Esophagus squamous epithelium (tissue), 5 donors: ENCODE measurements around the gene GNB1L. TPM values are rescaled to one million over a fixed set of nuclear protein-coding genes. Genes with fewer than 3 reads are reported as not detected.
"Not testable (repeated sequence)": the region's sequence is repeated elsewhere in the genome, so short reads cannot be mapped to it uniquely, and the experiment has no call there.

Experiments used
- DNase-seq: peaks from one replicate; lab custom pipeline; 2025; lab: John Stamatoyannopoulos, UW
- H3K27ac ChIP-seq, 4 donors: fragments of 200-600 bp; sonication (generic); one replicate each; pipeline ENCODE4 v1.5.1; 2016 to 2019; ENCODE audit warnings: mild to moderate bottlenecking in 1 of 4
- H3K27me3 ChIP-seq, 4 donors: fragments of 200-600 bp; sonication (generic); 1 replicate in 3 of 4; 2 replicates in 1 of 4; pipeline versions ENCODE4 v1.5.1 to v1.6.0; 2017 to 2021; ENCODE audit warnings: antibody characterized with exemption in 1 of 4
- H3K36me3 ChIP-seq, 3 donors: fragments of 200-600 bp; sonication (generic); one replicate each; pipeline ENCODE4 v1.5.1; 2016 to 2019
- H3K4me1 ChIP-seq, 3 donors: fragments of 200-600 bp; sonication (generic); one replicate each; pipeline ENCODE4 v1.5.1; 2017 to 2019
- H3K4me3 ChIP-seq, 4 donors: fragments of 200-600 bp; sonication (generic); 1 replicate in 3 of 4; 2 replicates in 1 of 4; pipeline ENCODE4 v1.5.1; 2016 to 2019; ENCODE audit warnings: mild to moderate bottlenecking in 2 of 4, moderate library complexity in 1 of 4
- H3K9me3 ChIP-seq, 3 donors: fragments of 200-600 bp; sonication (generic); one replicate each; pipeline ENCODE4 v1.5.1; 2016 to 2019
- POLR2A ChIP-seq, 4 donors: fragments of 450-650 bp; IDR thresholded peaks; one replicate each; pipeline ENCODE4 v1.6.1; 2017; ENCODE audit warnings: antibody characterized with exemption in 4 of 4, mild to moderate bottlenecking in 4 of 4, moderate library complexity in 3 of 4
- WGBS, 2 donors: methylation state at CpG; one replicate each; pipeline ENCODE4 v1.1.5; 2018; 5-methylcytosine and 5-hydroxymethylcytosine counted together
- intact Hi-C: fragments of 100-400 bp; cut with DNase I; formaldehyde crosslinking; loops from one replicate; pipeline ENCODE4 v1.15.0; 2022
- total RNA-seq, 4 donors: library from RNA; depleted of rRNA; stranded (reverse); fragments of >200 nt; gene quantifications; one replicate each; pipeline ENCODE4 v1.1.0, GENCODE V29; 2016
- TF ChIP-seq, protein P1 (sequence below), 6 experiments: fragments of 450-650 bp in 4 of 6; fragments of 200-600 bp in 2 of 6; sonication (generic) in 2 of 6; IDR thresholded peaks; one replicate each; pipeline ENCODE4 v1.5.1; 2016 to 2019; ENCODE audit warnings: antibody characterized with exemption in 6 of 6, mild to moderate bottlenecking in 4 of 6, moderate library complexity in 4 of 6
- donor health status: DM: yes; HTN: yes; CAD: no.

Gene GNB1L
- total RNA-seq, 4 donors from 2014 or later, result 5.7 to 8.5 (median 6.4) TPM

DNA sequence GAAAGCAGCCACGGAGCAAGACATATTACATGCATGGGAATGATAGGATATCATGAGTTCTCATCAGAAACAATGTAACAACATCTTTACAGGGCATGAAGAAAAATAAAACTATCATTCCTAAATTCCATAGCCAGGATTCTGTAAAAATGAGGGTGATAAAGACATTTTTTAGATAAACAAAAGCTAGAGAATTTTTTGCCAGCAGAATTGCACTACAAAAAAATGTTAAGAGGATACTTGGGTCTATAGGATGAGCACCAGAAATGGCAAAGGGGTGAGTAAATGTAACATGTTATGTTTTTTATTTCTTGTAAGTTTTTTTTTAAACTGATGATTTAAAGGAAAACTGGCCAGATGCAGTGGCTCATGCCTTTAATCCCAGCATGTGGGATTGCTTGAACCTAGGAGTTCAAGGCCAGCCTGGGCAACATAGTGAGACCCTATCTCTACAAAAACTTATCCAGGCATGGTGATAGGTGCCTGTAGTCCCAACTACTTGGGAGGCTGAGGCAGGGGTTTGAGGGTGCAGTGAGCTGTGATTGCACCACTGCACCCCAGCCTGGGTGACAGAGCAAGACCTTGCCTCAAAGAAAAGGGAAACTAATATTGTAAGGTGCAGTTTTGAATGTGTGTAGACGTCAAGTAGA lies 60.9 kb downstream of the GNB1L start:
- intact Hi-C loops, result no loop called here
- Histone ChIP-seq H3K4me1 (peaks cover 0 to 5% (median 0%) of the 10 kb centered on the region in 3 donors), H3K36me3 (peaks cover 0 to 25% (median 0%) of the 10 kb centered on the region in 3 donors), H3K27me3 (no peaks in the 10 kb centered on the region), H3K27ac (no peak overlapping the region), H3K4me3 (no peak overlapping the region), H3K9me3 (peaks cover 0 to 11% (median 0%) of the 10 kb centered on the region in 3 donors)
- 82 to 84% methylated on average over 2 of the region's 2 CpGs for WGBS, 2 donors
- TF ChIP-seq, protein P1, sequence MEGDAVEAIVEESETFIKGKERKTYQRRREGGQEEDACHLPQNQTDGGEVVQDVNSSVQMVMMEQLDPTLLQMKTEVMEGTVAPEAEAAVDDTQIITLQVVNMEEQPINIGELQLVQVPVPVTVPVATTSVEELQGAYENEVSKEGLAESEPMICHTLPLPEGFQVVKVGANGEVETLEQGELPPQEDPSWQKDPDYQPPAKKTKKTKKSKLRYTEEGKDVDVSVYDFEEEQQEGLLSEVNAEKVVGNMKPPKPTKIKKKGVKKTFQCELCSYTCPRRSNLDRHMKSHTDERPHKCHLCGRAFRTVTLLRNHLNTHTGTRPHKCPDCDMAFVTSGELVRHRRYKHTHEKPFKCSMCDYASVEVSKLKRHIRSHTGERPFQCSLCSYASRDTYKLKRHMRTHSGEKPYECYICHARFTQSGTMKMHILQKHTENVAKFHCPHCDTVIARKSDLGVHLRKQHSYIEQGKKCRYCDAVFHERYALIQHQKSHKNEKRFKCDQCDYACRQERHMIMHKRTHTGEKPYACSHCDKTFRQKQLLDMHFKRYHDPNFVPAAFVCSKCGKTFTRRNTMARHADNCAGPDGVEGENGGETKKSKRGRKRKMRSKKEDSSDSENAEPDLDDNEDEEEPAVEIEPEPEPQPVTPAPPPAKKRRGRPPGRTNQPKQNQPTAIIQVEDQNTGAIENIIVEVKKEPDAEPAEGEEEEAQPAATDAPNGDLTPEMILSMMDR (IDR thresholded peaks at IDR 0.05), result no peak
- no peak for TF ChIP-seq POLR2A (IDR thresholded peaks at IDR 0.05)
- no peak for DNase-seq

DNA sequence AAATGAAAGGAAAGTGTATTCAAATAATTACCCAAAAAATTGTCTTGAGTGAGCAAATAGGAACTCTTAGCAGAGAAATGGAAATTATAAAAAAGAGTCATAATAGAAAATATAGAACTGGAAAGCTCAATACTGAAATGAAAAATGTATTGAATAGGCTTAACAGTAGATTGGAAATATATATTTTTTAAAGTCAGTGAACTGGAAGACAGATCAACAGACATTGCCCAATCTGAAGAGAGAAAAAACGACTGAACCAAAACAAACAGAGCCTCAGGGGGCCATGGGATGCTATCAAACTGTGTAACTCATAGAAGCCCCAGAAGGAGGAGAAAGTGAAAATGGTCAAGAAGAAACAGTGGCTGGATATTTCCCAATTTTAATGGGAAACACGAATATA lies 61.5 kb downstream of the GNB1L start:
- Histone ChIP-seq H3K27me3 (no peaks in the 10 kb centered on the region), H3K4me3 (no peak overlapping the region), H3K27ac (no peak overlapping the region), H3K9me3 (peaks cover 0 to 11% (median 0%) of the 10 kb centered on the region in 3 donors), H3K36me3 (peaks cover 0 to 31% (median 0%) of the 10 kb centered on the region in 3 donors), H3K4me1 (peaks cover 0 to 5% (median 0%) of the 10 kb centered on the region in 3 donors)
- no peak for DNase-seq
- TF ChIP-seq, protein P1 (IDR thresholded peaks at IDR 0.05), result no peak
- no peak for TF ChIP-seq POLR2A (IDR thresholded peaks at IDR 0.05)
- intact Hi-C loops, result no loop called here
- WGBS, 2 donors, result 67 to 75% methylated on average over 2 of the region's 2 CpGs

DNA sequence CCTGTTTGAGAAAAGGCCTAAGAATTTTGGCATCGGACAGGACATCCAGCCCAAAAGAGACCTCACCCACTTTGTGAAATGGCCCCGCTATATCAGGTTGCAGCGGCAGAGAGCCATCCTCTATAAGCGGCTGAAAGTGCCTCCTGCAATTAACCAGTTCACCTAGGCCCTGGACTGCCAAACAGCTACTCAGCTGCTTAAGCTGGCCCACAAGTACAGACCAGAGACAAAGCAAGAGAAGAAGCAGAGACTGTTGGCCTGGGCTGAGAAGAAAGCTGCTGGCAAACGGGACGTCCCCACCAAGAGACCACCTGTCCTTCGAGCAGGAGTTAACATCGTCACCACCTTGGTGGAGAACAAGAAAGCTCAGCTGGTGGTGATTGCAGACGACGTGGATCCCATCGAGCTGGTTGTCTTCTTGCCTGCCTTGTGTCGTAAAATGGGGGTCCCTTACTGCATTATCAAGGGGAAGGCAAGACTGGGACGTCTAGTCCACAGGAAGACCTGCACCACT lies 62.2 kb downstream of the GNB1L start:
- WGBS, 2 donors, result 95% methylated on average over 12 of the region's 13 CpGs
- H3K27ac ChIP-seq, H3K4me3 ChIP-seq, intact Hi-C loops, H3K27me3 ChIP-seq, H3K4me1 ChIP-seq, DNase-seq: not testable (repeated sequence)
- H3K9me3 ChIP-seq, result peaks cover 0 to 11% (median 0%) of the 10 kb centered on the region in 3 donors
- peaks cover 0 to 37% (median 0%) of the 10 kb centered on the region in 3 donors for H3K36me3 ChIP-seq

DNA sequence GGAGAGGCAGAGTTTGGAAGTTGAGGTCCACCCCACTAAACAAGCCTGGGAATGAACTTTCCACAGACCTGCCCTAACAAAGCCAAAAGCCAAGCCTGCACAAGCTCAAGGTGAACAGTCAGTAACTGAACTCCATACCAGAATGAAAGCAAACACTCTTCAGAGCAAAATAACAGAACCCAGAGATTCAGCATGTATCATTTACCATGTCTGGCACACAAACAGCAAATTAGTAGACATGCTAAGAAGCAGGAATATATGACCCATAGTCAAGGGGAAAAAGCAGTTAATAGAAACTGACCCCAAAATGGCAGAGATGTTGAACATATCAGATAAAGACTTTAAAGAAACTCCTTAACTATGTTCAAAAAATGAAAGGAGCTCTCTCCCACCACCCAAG lies 62.8 kb downstream of the GNB1L start:
- TF ChIP-seq, protein P1 (IDR thresholded peaks at IDR 0.05), result no peak
- TF ChIP-seq POLR2A (IDR thresholded peaks at IDR 0.05), result no peak
- Histone ChIP-seq H3K27me3 (no peaks in the 10 kb centered on the region), H3K27ac (no peak overlapping the region), H3K4me3 (no peak overlapping the region), H3K36me3 (peaks cover 0 to 37% (median 0%) of the 10 kb centered on the region in 3 donors), H3K4me1 (peaks cover 0 to 5% (median 0%) of the 10 kb centered on the region in 3 donors), H3K9me3 (peaks cover 0 to 11% (median 0%) of the 10 kb centered on the region in 3 donors)
- no peak for DNase-seq
- intact Hi-C loops, result no loop called here

DNA sequence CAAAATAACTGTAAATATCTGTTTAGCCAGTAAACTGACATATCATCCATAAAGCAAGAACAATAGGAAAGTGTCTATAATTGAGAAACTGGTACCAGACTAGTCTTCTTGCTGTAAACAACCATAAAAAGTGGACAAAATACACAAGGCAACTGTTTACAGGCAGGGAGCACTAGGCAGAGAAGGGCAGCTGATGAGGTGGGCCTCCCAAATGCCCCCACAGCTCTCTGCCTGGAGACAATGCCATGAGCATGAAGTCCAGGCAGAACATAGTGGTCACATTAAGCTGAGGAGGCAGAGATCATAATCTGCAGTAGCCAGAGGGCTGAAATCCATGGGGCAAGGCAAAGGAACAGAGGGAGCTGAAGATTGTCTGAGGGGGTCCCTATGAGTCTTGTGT lies 63.4 kb downstream of the GNB1L start:
- Histone ChIP-seq H3K36me3 (peaks cover 0 to 37% (median 0%) of the 10 kb centered on the region in 3 donors), H3K9me3 (peaks cover 0 to 11% (median 0%) of the 10 kb centered on the region in 3 donors), H3K27me3 (no peaks in the 10 kb centered on the region), H3K4me1 (peaks cover 0 to 5% (median 0%) of the 10 kb centered on the region in 3 donors), H3K4me3 (no peak overlapping the region), H3K27ac (no peak overlapping the region)
- intact Hi-C loops, result no loop called here
- DNase-seq, result no peak
- TF ChIP-seq, protein P1 (IDR thresholded peaks at IDR 0.05), result no peak
- no peak for TF ChIP-seq POLR2A (IDR thresholded peaks at IDR 0.05)
